Fibroblast of the aortic adventitia (primary cell): ENCODE data around the gene TTC9. TPM values are rescaled to one million over a fixed set of nuclear protein-coding genes. Genes with fewer than 3 reads are reported as not detected.

Source experiments
- DNase-seq: peaks from one replicate; pipeline ENCODE4 v3.0.0-alpha.2; 2010; ENCODE audit warnings: low read depth
- H3K4me3 ChIP-seq: 2 replicates; pipeline ENCODE4 v1.5.1; 2011; ENCODE audit warnings: low read depth, mild to moderate bottlenecking, control low read depth, low read length, moderate library complexity
- CTCF ChIP-seq: IDR thresholded peaks from 2 replicates; pipeline ENCODE4 v1.5.1; 2011; ENCODE audit warnings: mild to moderate bottlenecking, low read length, control low read depth, inconsistent platforms; ENCODE audit not compliant: insufficient read depth
- total RNA-seq: library from RNA; depleted of rRNA; stranded (reverse); fragments of >200 nt; gene quantifications from 2 replicates; pipeline ENCODE4 v1.2.3, GENCODE V29; 2012; ENCODE audit warnings: low replicate concordance

The TTC9 gene
- total RNA-seq, 1 donor: 0.45 TPM

GRCh38 chr14:70653662-70654061 lies 11.9 kb downstream of the TTC9 start:
- no peak for DNase-seq
- no peak overlapping the region for H3K4me3 ChIP-seq
- no peak for TF ChIP-seq CTCF

- no peak for DNase-seq
- TF ChIP-seq CTCF: no peak
- no peak overlapping the region for H3K4me3 ChIP-seq
Observed at GRCh38 chr14:70654632-70655031, 12.9 kb downstream of the TTC9 start.

GRCh38 chr14:70655110-70655826 lies 13.6 kb downstream of the TTC9 start:
- no peak overlapping the region for H3K4me3 ChIP-seq
- DNase-seq: no peak
- TF ChIP-seq CTCF: no peak

- no peak for DNase-seq
- TF ChIP-seq CTCF: no peak
- no peak overlapping the region for H3K4me3 ChIP-seq
Observed at GRCh38 chr14:70658899-70659298, 17.2 kb downstream of the TTC9 start.

- no peak for TF ChIP-seq CTCF
- no peak for DNase-seq
- H3K4me3 ChIP-seq: no peak overlapping the region
Observed at GRCh38 chr14:70660967-70661893, 19.5 kb downstream of the TTC9 start.

- H3K4me3 ChIP-seq: no peak overlapping the region
- no peak for DNase-seq
- no peak for TF ChIP-seq CTCF
Observed at GRCh38 chr14:70662080-70662479, 20.4 kb downstream of the TTC9 start.
